ENCODE measurements around the gene BCL11A.

BCL11A gene

GRCh38 chr2:60518567-60518966 lies 34.9 kb downstream of the BCL11A start:
- Histone ChIP-seq H3K4me1 (ENCODE audit: control insufficient read depth, low read length) (peaks cover 99% of the 10 kb centered on the region), H3F3A (ENCODE audit: control insufficient read depth, insufficient read depth) (peaks cover 15% of the 10 kb centered on the region)

GRCh38 chr2:60517446-60517845 lies 36.0 kb downstream of the BCL11A start:
- no peaks in the 10 kb centered on the region for H3K9me2 ChIP-seq (replicated peaks; ENCODE audit: control insufficient read depth, low read length)
- no peak overlapping the region for H3K27ac ChIP-seq (ENCODE audit: low read depth, low read length)
- H3K4me1 ChIP-seq (ENCODE audit: control insufficient read depth, low read length) = peaks cover 99% of the 10 kb centered on the region
- peaks cover 100% of the 10 kb centered on the region for H3K79me2 ChIP-seq (ENCODE audit: control insufficient read depth, low read length)
- peak overlapping the region; percentile 3; the same call in 1 of the 2 replicates for H3K4me2 ChIP-seq (ENCODE audit: low read length)
- H3K9me3 ChIP-seq (ENCODE audit: control insufficient read depth, insufficient read depth, low read length) = no peaks in the 10 kb centered on the region
- peaks cover 13% of the 10 kb centered on the region for H3F3A ChIP-seq (ENCODE audit: control insufficient read depth, insufficient read depth)
- peaks cover 73% of the 10 kb centered on the region for H4K20me1 ChIP-seq (ENCODE audit: control insufficient read depth, insufficient read depth, low read depth, low read length)
- H3K36me3 ChIP-seq (ENCODE audit: control insufficient read depth, low read length) = peaks cover 97% of the 10 kb centered on the region
- no peak overlapping the region for H3K4me3 ChIP-seq (ENCODE audit: low read length)
- H3K27me3 ChIP-seq (ENCODE audit: control insufficient read depth, low read length) = no peaks in the 10 kb centered on the region
- no peak for TF ChIP-seq CTCF (IDR thresholded peaks at IDR 0.05; ENCODE audit: low read depth, low read length, poor library complexity, severe bottlenecking)
- no peak for TF ChIP-seq EZH2phosphoT487 (IDR thresholded peaks at IDR 0.05; ENCODE audit: borderline replicate concordance, low read length)

More at GRCh38 chr2:60518567-60518966, 34.9 kb downstream of the BCL11A start:
- no peak overlapping the region for H3K27ac ChIP-seq (ENCODE audit: low read depth, low read length)
- H3K27me3 ChIP-seq (ENCODE audit: control insufficient read depth, low read length) = no peaks in the 10 kb centered on the region
- H3K36me3 ChIP-seq (ENCODE audit: control insufficient read depth, low read length) = peaks cover 97% of the 10 kb centered on the region
- H3K4me3 ChIP-seq (ENCODE audit: low read length) = no peak overlapping the region
- peaks cover 75% of the 10 kb centered on the region for H4K20me1 ChIP-seq (ENCODE audit: control insufficient read depth, insufficient read depth, low read depth, low read length)
- TF ChIP-seq EZH2phosphoT487 (IDR thresholded peaks at IDR 0.05; ENCODE audit: borderline replicate concordance, low read length) (no peak), CTCF (IDR thresholded peaks at IDR 0.05; ENCODE audit: low read depth, low read length, poor library complexity, severe bottlenecking) (no peak)
- H3K9me2 ChIP-seq (replicated peaks; ENCODE audit: control insufficient read depth, low read length) = no peaks in the 10 kb centered on the region
- peaks cover 100% of the 10 kb centered on the region for H3K79me2 ChIP-seq (ENCODE audit: control insufficient read depth, low read length)
- peak overlapping the region; percentile 2; the same call in 1 of the 2 replicates for H3K4me2 ChIP-seq (ENCODE audit: low read length)
- no peaks in the 10 kb centered on the region for H3K9me3 ChIP-seq (ENCODE audit: control insufficient read depth, insufficient read depth, low read length)

GRCh38 chr2:60516826-60517225 lies 36.6 kb downstream of the BCL11A start:
- Histone ChIP-seq H3K27me3 (ENCODE audit: control insufficient read depth, low read length) (no peaks in the 10 kb centered on the region), H3K4me3 (ENCODE audit: low read length) (no peak overlapping the region), H3K27ac (ENCODE audit: low read depth, low read length) (no peak overlapping the region), H3F3A (ENCODE audit: control insufficient read depth, insufficient read depth) (peaks cover 10% of the 10 kb centered on the region), H4K20me1 (ENCODE audit: control insufficient read depth, insufficient read depth, low read depth, low read length) (peaks cover 75% of the 10 kb centered on the region), H3K4me2 (ENCODE audit: low read length) (peak overlapping the region; percentile 3; the same call in 1 of the 2 replicates), H3K36me3 (ENCODE audit: control insufficient read depth, low read length) (peaks cover 97% of the 10 kb centered on the region), H3K79me2 (ENCODE audit: control insufficient read depth, low read length) (peaks cover 100% of the 10 kb centered on the region), H3K4me1 (ENCODE audit: control insufficient read depth, low read length) (peaks cover 99% of the 10 kb centered on the region), H3K9me3 (ENCODE audit: control insufficient read depth, insufficient read depth, low read length) (no peaks in the 10 kb centered on the region), H3K9me2 (replicated peaks; ENCODE audit: control insufficient read depth, low read length) (no peaks in the 10 kb centered on the region)
- TF ChIP-seq EZH2phosphoT487 (IDR thresholded peaks at IDR 0.05; ENCODE audit: borderline replicate concordance, low read length) (no peak), CTCF (IDR thresholded peaks at IDR 0.05; ENCODE audit: low read depth, low read length, poor library complexity, severe bottlenecking) (no peak)

Measured in DOHH2 (cell line).